Muscle layer of colon (tissue), 2 donors: ENCODE results near the gene MALSU1.

Experiments used
- H3K27ac ChIP-seq: one replicate; pipeline ENCODE4 v1.7.0; 2013; ENCODE audit warnings: low read depth, mild to moderate bottlenecking, low read length, moderate library complexity
- H3K27me3 ChIP-seq, 2 donors: one replicate each; pipeline ENCODE4 v1.7.0; 2013; ENCODE audit warnings: low read length in 2 of 2, mild to moderate bottlenecking in 2 of 2; ENCODE audit not compliant: insufficient read depth in 2 of 2, control insufficient read depth in 1 of 2
- H3K36me3 ChIP-seq: one replicate; pipeline ENCODE4 v1.7.0; 2013; ENCODE audit warnings: mild to moderate bottlenecking, low read length; ENCODE audit not compliant: insufficient read depth
- H3K4me1 ChIP-seq: one replicate; pipeline ENCODE4 v1.7.0; 2013; ENCODE audit warnings: mild to moderate bottlenecking, low read length; ENCODE audit not compliant: insufficient read depth
- H3K4me3 ChIP-seq, 2 donors: one replicate each; pipeline ENCODE4 v1.7.0; 2013; ENCODE audit warnings: low read length in 2 of 2, low read depth in 1 of 2, mild to moderate bottlenecking in 1 of 2, moderate library complexity in 1 of 2
- H3K9ac ChIP-seq: one replicate; pipeline ENCODE4 v1.7.0; 2013; ENCODE audit warnings: low read length
- H3K9me3 ChIP-seq: one replicate; pipeline ENCODE4 v1.7.0; 2013; ENCODE audit warnings: mild to moderate bottlenecking, low read length
- donor health status: abdominal sarcoma.
- donor health status: Adenocarcinoma of cecum.

MALSU1 gene

DNA sequence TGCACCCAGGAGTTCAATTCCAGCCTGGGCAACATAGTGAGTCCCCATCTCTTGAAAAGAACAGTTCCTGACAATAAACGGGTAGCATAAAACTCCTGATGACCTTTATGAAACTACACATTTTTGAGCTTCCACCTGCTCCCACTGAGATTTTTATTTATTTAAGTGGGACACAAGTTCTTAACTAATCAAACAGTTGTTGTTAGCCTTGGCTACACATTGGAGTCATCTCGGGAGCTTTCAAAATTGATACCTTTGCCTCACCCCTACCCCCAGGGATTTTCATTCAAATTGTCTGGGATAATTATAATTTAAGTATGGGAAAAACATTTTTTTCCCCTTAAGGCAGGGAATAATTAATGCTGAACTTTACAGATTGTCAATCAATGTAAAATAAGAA is 39.3 kb downstream of the MALSU1 start:
- no peaks in the 10 kb centered on the region for H3K36me3 ChIP-seq
- H3K4me1 ChIP-seq: peaks cover 7% of the 10 kb centered on the region
- H3K27ac ChIP-seq: no peak overlapping the region

GRCh38 chr7:23338863-23339262 is 39.7 kb downstream of the MALSU1 start:
- no peaks in the 10 kb centered on the region for H3K36me3 ChIP-seq
- H3K27me3 ChIP-seq: no peaks in the 10 kb centered on the region
- peaks cover 7% of the 10 kb centered on the region for H3K4me1 ChIP-seq
- H3K27ac ChIP-seq: no peak overlapping the region
- H3K9me3 ChIP-seq: no peaks in the 10 kb centered on the region
- no peak overlapping the region for H3K9ac ChIP-seq
- H3K4me3 ChIP-seq: no peak overlapping the region

More for the DNA sequence above, 39.3 kb downstream of the MALSU1 start:
- Histone ChIP-seq H3K27me3 (no peaks in the 10 kb centered on the region), H3K9ac (no peak overlapping the region), H3K9me3 (no peaks in the 10 kb centered on the region), H3K4me3 (no peak overlapping the region)

- Histone ChIP-seq H3K27me3 (no peaks in the 10 kb centered on the region), H3K36me3 (no peaks in the 10 kb centered on the region), H3K9me3 (no peaks in the 10 kb centered on the region), H3K4me1 (no peaks in the 10 kb centered on the region), H3K4me3 (no peak overlapping the region), H3K9ac (no peak overlapping the region), H3K27ac (no peak overlapping the region)
Observed at GRCh38 chr7:23341846-23342598, 42.9 kb downstream of the MALSU1 start.

- H3K4me3 ChIP-seq: no peak overlapping the region
- H3K9ac ChIP-seq: no peak overlapping the region
- H3K27ac ChIP-seq: no peak overlapping the region
- no peaks in the 10 kb centered on the region for H3K9me3 ChIP-seq
- H3K27me3 ChIP-seq: no peaks in the 10 kb centered on the region
- no peaks in the 10 kb centered on the region for H3K36me3 ChIP-seq
- no peaks in the 10 kb centered on the region for H3K4me1 ChIP-seq
Observed at GRCh38 chr7:23343102-23343501, 44.0 kb downstream of the MALSU1 start.

DNA sequence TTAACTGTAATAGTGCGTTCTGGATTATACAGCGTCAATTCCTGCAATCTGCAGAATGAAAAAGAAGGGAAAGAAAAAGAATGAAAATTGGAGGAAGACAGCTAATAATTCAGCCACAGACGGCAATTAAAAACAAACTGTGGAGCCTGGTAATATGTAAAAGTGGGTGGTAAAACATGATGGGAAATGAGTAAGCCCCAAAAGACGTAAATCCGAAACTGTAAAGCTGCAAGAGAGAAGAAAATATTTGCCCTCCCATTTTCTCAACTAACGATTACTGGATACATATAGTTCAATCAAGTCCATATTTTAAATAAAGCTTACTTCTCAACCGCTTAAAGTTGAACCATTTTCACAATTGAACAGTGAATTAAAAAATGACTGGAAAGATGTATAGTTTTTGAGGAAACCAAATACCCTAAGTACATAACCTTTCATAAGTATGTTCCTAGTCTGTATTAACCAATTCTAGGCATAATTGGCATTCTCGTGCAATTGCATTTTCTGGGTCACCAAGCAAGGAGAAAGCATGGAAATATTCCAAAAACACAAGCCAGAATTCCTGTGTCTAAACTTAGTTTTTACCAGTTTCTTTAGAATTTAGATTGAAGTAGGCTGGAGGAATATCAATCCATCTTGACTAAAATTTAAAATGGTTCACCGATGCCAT is 44.8 kb downstream of the MALSU1 start:
- no peak overlapping the region for H3K27ac ChIP-seq
- H3K9me3 ChIP-seq: no peaks in the 10 kb centered on the region
- no peak overlapping the region for H3K4me3 ChIP-seq

GRCh38 chr7:23345601-23346000 is 46.5 kb downstream of the MALSU1 start:
- Histone ChIP-seq H3K27ac (no peak overlapping the region), H3K36me3 (no peaks in the 10 kb centered on the region), H3K4me1 (no peaks in the 10 kb centered on the region), H3K4me3 (no peak overlapping the region), H3K9ac (no peak overlapping the region), H3K9me3 (no peaks in the 10 kb centered on the region), H3K27me3 (no peaks in the 10 kb centered on the region)

More for the DNA sequence above, 44.8 kb downstream of the MALSU1 start:
- Histone ChIP-seq H3K9ac (no peak overlapping the region), H3K27me3 (no peaks in the 10 kb centered on the region), H3K4me1 (no peaks in the 10 kb centered on the region), H3K36me3 (no peaks in the 10 kb centered on the region)

DNA sequence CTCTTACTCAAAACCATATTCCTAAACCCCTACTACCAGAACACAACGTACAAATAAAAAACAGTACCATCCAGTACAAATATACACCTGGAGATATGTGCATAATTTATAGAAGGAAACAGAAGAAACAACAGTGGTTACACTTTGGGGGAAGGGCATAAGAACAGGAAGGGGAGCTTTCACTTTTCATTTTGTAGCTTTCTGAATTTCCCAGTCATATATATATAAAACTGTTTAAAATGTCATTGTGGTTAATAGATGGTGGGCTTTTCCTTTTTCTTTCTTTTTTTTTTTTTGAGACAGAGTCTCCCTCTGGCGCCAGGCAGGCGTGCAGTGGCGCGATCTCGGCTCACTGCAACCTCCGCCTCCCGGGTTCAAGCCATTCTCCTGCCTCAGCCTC is 47.2 kb downstream of the MALSU1 start:
- Histone ChIP-seq H3K27me3 (no peaks in the 10 kb centered on the region), H3K9me3 (no peaks in the 10 kb centered on the region), H3K9ac (no peak overlapping the region), H3K4me3 (no peak overlapping the region), H3K36me3 (no peaks in the 10 kb centered on the region), H3K4me1 (no peaks in the 10 kb centered on the region), H3K27ac (no peak overlapping the region)

- Histone ChIP-seq H3K36me3 (no peaks in the 10 kb centered on the region), H3K9ac (no peak overlapping the region), H3K4me3 (no peak overlapping the region), H3K27ac (no peak overlapping the region), H3K4me1 (no peaks in the 10 kb centered on the region), H3K27me3 (no peaks in the 10 kb centered on the region), H3K9me3 (no peaks in the 10 kb centered on the region)
Observed at GRCh38 chr7:23347033-23347681, 48.0 kb downstream of the MALSU1 start.

- H3K36me3 ChIP-seq: no peaks in the 10 kb centered on the region
- no peaks in the 10 kb centered on the region for H3K9me3 ChIP-seq
- H3K4me1 ChIP-seq: no peaks in the 10 kb centered on the region
- no peak overlapping the region for H3K27ac ChIP-seq
- H3K4me3 ChIP-seq: no peak overlapping the region
- H3K27me3 ChIP-seq: no peaks in the 10 kb centered on the region
- H3K9ac ChIP-seq: no peak overlapping the region
Observed at GRCh38 chr7:23347682-23348180, 48.6 kb downstream of the MALSU1 start.

GRCh38 chr7:23349484-23350157 is 50.5 kb downstream of the MALSU1 start:
- H3K9me3 ChIP-seq: no peaks in the 10 kb centered on the region
- no peak overlapping the region for H3K4me3 ChIP-seq
- H3K27ac ChIP-seq: no peak overlapping the region
- H3K27me3 ChIP-seq: no peaks in the 10 kb centered on the region
- no peak overlapping the region for H3K9ac ChIP-seq
- no peaks in the 10 kb centered on the region for H3K36me3 ChIP-seq
- H3K4me1 ChIP-seq: no peaks in the 10 kb centered on the region

GRCh38 chr7:23350466-23350865 is 51.3 kb downstream of the MALSU1 start:
- Histone ChIP-seq H3K27ac (no peak overlapping the region), H3K4me1 (no peaks in the 10 kb centered on the region), H3K27me3 (no peaks in the 10 kb centered on the region), H3K9ac (no peak overlapping the region), H3K36me3 (no peaks in the 10 kb centered on the region), H3K4me3 (no peak overlapping the region), H3K9me3 (no peaks in the 10 kb centered on the region)
